Measurements from ENCODE around the gene NOPCHAP1.

- TF ChIP-seq TAF1 (IDR thresholded peaks at IDR 0.05; ENCODE audit: low read depth, low read length) (no peak), POLR2AphosphoS5 (IDR thresholded peaks at IDR 0.05; ENCODE audit: low read depth, low read length) (no peak), USF2 (IDR thresholded peaks at IDR 0.05; ENCODE audit: low read length) (no peak), CTCF (IDR thresholded peaks at IDR 0.05; ENCODE audit: control extremely low read depth in 1 of 3, insufficient read depth in 1 of 3, low read depth in 1 of 3, low read length in 3 of 3) (peak in 1 of 3 experiments; percentile 17; a peak in 1 of 4 replicates)
Observed at GRCh38 chr12:104958805-104959334, 27.2 kb upstream of the NOPCHAP1 start.
